H1 (cell line): ENCODE measurements around the gene BTG2. TPM values are rescaled to one million over a fixed set of nuclear protein-coding genes. Genes with fewer than 3 reads are reported as not detected.

ENCODE experiments used
- CEBPB ChIP-seq: IDR thresholded peaks from 2 replicates; pipeline ENCODE4 v1.6.1; 2012; ENCODE audit warnings: low read depth, low read length
- EGR1 ChIP-seq: IDR thresholded peaks from 2 replicates; pipeline ENCODE4 v1.6.1; 2011; ENCODE audit warnings: low read depth, low read length, borderline replicate concordance
- GABPA ChIP-seq: IDR thresholded peaks from 2 replicates; pipeline ENCODE4 v1.6.1; 2011; ENCODE audit warnings: mild to moderate bottlenecking, low read length, moderate library complexity, borderline replicate concordance; ENCODE audit not compliant: insufficient read depth
- GTF2F1 ChIP-seq: IDR thresholded peaks from 2 replicates; pipeline ENCODE4 v1.6.1; 2012; ENCODE audit warnings: low read depth, low read length, improper control_type of control experiment, borderline replicate concordance
- MAX ChIP-seq: IDR thresholded peaks from 2 replicates; pipeline ENCODE4 v1.6.1; 2012; ENCODE audit warnings: inconsistent platforms
- POLR2A ChIP-seq, 2 experiments: IDR thresholded peaks; 1 replicate in 1 of 2; 2 replicates in 1 of 2; pipeline ENCODE4 v1.6.1; 2011; ENCODE audit warnings: low read depth in 2 of 2, low read length in 2 of 2, mild to moderate bottlenecking in 2 of 2; ENCODE audit errors: control extremely low read depth in 1 of 2
- SUZ12 ChIP-seq: fragments of 200-600 bp; sonication (generic); IDR thresholded peaks from 2 replicates; pipeline ENCODE4 v1.6.1; 2012; ENCODE audit warnings: mild to moderate bottlenecking, inconsistent platforms, low read length, moderate library complexity, mixed read lengths
- TEAD4 ChIP-seq: IDR thresholded peaks from 2 replicates; pipeline ENCODE4 v1.6.1; 2012; ENCODE audit warnings: low read depth, low read length, inconsistent platforms, mixed read lengths
- polyA plus RNA-seq, 7 experiments: library from polyadenylated mRNA; depleted of rRNA in 3 of 7; stranded (reverse) in 5 of 7; unstranded in 2 of 7; fragments of >200 nt in 5 of 7; fragments of 200-250 nt in 2 of 7; gene quantifications; 1 replicate in 5 of 7; 2 replicates in 1 of 7; 4 replicates in 1 of 7; pipeline versions ENCODE4 v1.2.1 to v1.2.3, GENCODE V29; 2011 to 2013; ENCODE audit warnings: missing spikeins in 2 of 7, mixed read lengths in 2 of 7
- total RNA-seq: library from RNA; stranded (reverse); fragmentation: NEBNext Ultra II Directional; extraction: Animal tissue kit (Norgen Biotek cat#: 25700); gene quantifications from 2 replicates; pipeline ENCODE4 v1.2.1, GENCODE V29; 2021
- TF ChIP-seq, protein P1 (sequence below): fragments of 300-600 bp; sonication (generic); IDR thresholded peaks from 2 replicates; pipeline ENCODE4 v1.7.1; 2012; ENCODE audit warnings: low read length, moderate library complexity, mild to moderate bottlenecking, inconsistent platforms; ENCODE audit not compliant: insufficient replicate concordance

The BTG2 gene
- total and polyA plus RNA-seq, 2 of the 8 experiments (the other 6 are each of a cell fraction or from before 2014, with no cell fraction given): 4.8 to 11.0 TPM

DNA sequence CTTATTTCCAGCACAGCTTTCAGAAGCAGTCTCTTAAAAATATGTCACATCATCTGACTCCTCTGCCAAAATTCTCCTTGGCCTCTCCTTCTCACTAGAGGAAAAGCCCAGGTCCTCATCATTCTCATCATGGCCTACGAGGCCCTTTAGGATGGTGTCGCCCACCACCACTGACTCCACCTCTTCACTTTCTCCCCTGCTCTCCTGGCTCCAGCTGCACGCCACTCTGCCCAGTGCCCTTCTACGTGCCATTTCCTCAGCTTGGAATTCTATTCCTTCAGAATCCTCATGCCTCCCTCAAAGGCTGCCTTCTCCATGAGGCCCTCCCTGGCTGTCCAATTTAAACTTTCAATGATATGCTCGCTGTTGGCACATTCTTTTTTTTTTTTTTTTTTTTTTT is 25.3 kb upstream of the BTG2 start (continued):
- TF ChIP-seq, protein P1, sequence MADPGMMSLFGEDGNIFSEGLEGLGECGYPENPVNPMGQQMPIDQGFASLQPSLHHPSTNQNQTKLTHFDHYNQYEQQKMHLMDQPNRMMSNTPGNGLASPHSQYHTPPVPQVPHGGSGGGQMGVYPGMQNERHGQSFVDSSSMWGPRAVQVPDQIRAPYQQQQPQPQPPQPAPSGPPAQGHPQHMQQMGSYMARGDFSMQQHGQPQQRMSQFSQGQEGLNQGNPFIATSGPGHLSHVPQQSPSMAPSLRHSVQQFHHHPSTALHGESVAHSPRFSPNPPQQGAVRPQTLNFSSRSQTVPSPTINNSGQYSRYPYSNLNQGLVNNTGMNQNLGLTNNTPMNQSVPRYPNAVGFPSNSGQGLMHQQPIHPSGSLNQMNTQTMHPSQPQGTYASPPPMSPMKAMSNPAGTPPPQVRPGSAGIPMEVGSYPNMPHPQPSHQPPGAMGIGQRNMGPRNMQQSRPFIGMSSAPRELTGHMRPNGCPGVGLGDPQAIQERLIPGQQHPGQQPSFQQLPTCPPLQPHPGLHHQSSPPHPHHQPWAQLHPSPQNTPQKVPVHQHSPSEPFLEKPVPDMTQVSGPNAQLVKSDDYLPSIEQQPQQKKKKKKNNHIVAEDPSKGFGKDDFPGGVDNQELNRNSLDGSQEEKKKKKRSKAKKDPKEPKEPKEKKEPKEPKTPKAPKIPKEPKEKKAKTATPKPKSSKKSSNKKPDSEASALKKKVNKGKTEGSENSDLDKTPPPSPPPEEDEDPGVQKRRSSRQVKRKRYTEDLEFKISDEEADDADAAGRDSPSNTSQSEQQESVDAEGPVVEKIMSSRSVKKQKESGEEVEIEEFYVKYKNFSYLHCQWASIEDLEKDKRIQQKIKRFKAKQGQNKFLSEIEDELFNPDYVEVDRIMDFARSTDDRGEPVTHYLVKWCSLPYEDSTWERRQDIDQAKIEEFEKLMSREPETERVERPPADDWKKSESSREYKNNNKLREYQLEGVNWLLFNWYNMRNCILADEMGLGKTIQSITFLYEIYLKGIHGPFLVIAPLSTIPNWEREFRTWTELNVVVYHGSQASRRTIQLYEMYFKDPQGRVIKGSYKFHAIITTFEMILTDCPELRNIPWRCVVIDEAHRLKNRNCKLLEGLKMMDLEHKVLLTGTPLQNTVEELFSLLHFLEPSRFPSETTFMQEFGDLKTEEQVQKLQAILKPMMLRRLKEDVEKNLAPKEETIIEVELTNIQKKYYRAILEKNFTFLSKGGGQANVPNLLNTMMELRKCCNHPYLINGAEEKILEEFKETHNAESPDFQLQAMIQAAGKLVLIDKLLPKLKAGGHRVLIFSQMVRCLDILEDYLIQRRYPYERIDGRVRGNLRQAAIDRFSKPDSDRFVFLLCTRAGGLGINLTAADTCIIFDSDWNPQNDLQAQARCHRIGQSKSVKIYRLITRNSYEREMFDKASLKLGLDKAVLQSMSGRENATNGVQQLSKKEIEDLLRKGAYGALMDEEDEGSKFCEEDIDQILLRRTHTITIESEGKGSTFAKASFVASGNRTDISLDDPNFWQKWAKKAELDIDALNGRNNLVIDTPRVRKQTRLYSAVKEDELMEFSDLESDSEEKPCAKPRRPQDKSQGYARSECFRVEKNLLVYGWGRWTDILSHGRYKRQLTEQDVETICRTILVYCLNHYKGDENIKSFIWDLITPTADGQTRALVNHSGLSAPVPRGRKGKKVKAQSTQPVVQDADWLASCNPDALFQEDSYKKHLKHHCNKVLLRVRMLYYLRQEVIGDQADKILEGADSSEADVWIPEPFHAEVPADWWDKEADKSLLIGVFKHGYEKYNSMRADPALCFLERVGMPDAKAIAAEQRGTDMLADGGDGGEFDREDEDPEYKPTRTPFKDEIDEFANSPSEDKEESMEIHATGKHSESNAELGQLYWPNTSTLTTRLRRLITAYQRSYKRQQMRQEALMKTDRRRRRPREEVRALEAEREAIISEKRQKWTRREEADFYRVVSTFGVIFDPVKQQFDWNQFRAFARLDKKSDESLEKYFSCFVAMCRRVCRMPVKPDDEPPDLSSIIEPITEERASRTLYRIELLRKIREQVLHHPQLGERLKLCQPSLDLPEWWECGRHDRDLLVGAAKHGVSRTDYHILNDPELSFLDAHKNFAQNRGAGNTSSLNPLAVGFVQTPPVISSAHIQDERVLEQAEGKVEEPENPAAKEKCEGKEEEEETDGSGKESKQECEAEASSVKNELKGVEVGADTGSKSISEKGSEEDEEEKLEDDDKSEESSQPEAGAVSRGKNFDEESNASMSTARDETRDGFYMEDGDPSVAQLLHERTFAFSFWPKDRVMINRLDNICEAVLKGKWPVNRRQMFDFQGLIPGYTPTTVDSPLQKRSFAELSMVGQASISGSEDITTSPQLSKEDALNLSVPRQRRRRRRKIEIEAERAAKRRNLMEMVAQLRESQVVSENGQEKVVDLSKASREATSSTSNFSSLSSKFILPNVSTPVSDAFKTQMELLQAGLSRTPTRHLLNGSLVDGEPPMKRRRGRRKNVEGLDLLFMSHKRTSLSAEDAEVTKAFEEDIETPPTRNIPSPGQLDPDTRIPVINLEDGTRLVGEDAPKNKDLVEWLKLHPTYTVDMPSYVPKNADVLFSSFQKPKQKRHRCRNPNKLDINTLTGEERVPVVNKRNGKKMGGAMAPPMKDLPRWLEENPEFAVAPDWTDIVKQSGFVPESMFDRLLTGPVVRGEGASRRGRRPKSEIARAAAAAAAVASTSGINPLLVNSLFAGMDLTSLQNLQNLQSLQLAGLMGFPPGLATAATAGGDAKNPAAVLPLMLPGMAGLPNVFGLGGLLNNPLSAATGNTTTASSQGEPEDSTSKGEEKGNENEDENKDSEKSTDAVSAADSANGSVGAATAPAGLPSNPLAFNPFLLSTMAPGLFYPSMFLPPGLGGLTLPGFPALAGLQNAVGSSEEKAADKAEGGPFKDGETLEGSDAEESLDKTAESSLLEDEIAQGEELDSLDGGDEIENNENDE: no peak
- TF ChIP-seq EGR1 (no peak), MAX (no peak), POLR2A (IDR thresholded peaks at IDR 0.05; ENCODE audit: control extremely low read depth in 1 of 2, low read depth in 2 of 2, low read length in 2 of 2) (no peak), GABPA (no peak), CEBPB (no peak), SUZ12 (no peak), TEAD4 (no peak), GTF2F1 (no peak)
